CD4-positive, alpha-beta T cell (primary cell): ENCODE measurements around the gene SMARCA2. TPM values are rescaled to one million over a fixed set of nuclear protein-coding genes. Genes with fewer than 3 reads are reported as not detected.

Experiments
- ATAC-seq: fragments of 200-7000 bp; cut with Tn5 transposase; one replicate; pipeline ENCODE4 v1.10.0; 2022; ENCODE audit warnings: mild to moderate bottlenecking; ENCODE audit not compliant: poor library complexity
- CTCF ChIA-PET: fragments of 350-600 bp; sonication (Branson Sonifier 250); formaldehyde crosslinking; loops from one replicate; lab custom pipeline; 2021; ENCODE audit warnings: antibody characterized with exemption, inconsistent platforms; lab: Charles Lee
- POLR2A ChIA-PET: fragments of 350-600 bp; sonication (Branson Sonifier 250); formaldehyde crosslinking; loops from one replicate; lab custom pipeline; 2021; ENCODE audit warnings: antibody characterized with exemption, inconsistent platforms; lab: Charles Lee
- DNase-seq, 14 experiments: peaks; one replicate each; pipeline ENCODE4 v3.0.0-alpha.2; 2013 to 2020; ENCODE audit warnings: mixed read lengths in 2 of 14
- H3K27ac ChIP-seq, 2 donors: one replicate each; pipeline versions ENCODE4 v1.5.1 to v1.7.0; 2013; ENCODE audit warnings: low read length in 2 of 2, low read depth in 1 of 2, mild to moderate bottlenecking in 1 of 2
- H3K27me3 ChIP-seq, 2 experiments: 1 replicate in 1 of 2; 2 replicates in 1 of 2; pipeline versions ENCODE4 v1.6.1 to v1.7.0; 2013; ENCODE audit warnings: low read length in 2 of 2, control low read depth in 1 of 2, mild to moderate bottlenecking in 1 of 2, moderate library complexity in 1 of 2; ENCODE audit not compliant: insufficient read depth in 2 of 2, control insufficient read depth in 1 of 2
- H3K36me3 ChIP-seq: one replicate; pipeline ENCODE4 v1.6.1; 2013; ENCODE audit warnings: low read length, control low read depth; ENCODE audit not compliant: insufficient read depth
- H3K4me1 ChIP-seq: one replicate; pipeline ENCODE4 v1.6.1; 2013; ENCODE audit warnings: low read length, control low read depth; ENCODE audit not compliant: insufficient read depth
- H3K4me3 ChIP-seq: one replicate; pipeline ENCODE4 v1.5.1; 2013; ENCODE audit warnings: mild to moderate bottlenecking, low read length, moderate library complexity
- H3K9me3 ChIP-seq, 2 experiments: 1 replicate in 1 of 2; 2 replicates in 1 of 2; pipeline versions ENCODE4 v1.6.1 to v1.7.0; 2013; ENCODE audit warnings: low read length in 2 of 2, mild to moderate bottlenecking in 2 of 2, control low read depth in 1 of 2, moderate library complexity in 1 of 2; ENCODE audit not compliant: control insufficient read depth in 1 of 2, insufficient read depth in 1 of 2
- H3K27ac Mint-ChIP-seq: one replicate; pipeline ENCODE4 v1.8.0; 2020; ENCODE audit warnings: mixed read lengths
- H3K27me3 Mint-ChIP-seq: one replicate; pipeline ENCODE4 v1.8.0; 2021; ENCODE audit warnings: mixed read lengths
- H3K36me3 Mint-ChIP-seq: one replicate; pipeline ENCODE4 v1.8.0; 2021; ENCODE audit warnings: low read depth, mixed read lengths
- H3K4me1 Mint-ChIP-seq: one replicate; pipeline ENCODE4 v1.8.0; 2021; ENCODE audit warnings: low read depth, mixed read lengths
- H3K4me3 Mint-ChIP-seq: one replicate; pipeline ENCODE4 v1.8.0; 2020; ENCODE audit warnings: mild to moderate bottlenecking, mixed read lengths
- H3K9me3 Mint-ChIP-seq: one replicate; pipeline ENCODE4 v1.8.0; 2020; ENCODE audit warnings: mixed read lengths
- intact Hi-C, 2 experiments: fragments of 100-400 bp; cut with DNase I in 1 of 2; cut with micrococcal nuclease in 1 of 2; formaldehyde crosslinking; loops; one replicate each; pipeline versions ENCODE4 v1.15.1 to v1.9.0; 2023 to 2025; cut with DNase I, micrococcal nuclease
- total RNA-seq, 174 experiments: library from RNA in 2 of 174; stranded (reverse) in 2 of 174; gene quantifications; one replicate each; pipeline ENCODE4 v1.2.3 and lab custom pipeline; 2021 to 2026
- TF ChIP-seq, protein P1 (sequence below): fragments of 200-600 bp; IDR thresholded peaks from one replicate; pipeline ENCODE4 v1.8.0; 2022; ENCODE audit warnings: antibody characterized with exemption, mild to moderate bottlenecking

Gene SMARCA2
- total RNA-seq, 2 experiments from 2014 or later, result 268 to 272 TPM

DNA sequence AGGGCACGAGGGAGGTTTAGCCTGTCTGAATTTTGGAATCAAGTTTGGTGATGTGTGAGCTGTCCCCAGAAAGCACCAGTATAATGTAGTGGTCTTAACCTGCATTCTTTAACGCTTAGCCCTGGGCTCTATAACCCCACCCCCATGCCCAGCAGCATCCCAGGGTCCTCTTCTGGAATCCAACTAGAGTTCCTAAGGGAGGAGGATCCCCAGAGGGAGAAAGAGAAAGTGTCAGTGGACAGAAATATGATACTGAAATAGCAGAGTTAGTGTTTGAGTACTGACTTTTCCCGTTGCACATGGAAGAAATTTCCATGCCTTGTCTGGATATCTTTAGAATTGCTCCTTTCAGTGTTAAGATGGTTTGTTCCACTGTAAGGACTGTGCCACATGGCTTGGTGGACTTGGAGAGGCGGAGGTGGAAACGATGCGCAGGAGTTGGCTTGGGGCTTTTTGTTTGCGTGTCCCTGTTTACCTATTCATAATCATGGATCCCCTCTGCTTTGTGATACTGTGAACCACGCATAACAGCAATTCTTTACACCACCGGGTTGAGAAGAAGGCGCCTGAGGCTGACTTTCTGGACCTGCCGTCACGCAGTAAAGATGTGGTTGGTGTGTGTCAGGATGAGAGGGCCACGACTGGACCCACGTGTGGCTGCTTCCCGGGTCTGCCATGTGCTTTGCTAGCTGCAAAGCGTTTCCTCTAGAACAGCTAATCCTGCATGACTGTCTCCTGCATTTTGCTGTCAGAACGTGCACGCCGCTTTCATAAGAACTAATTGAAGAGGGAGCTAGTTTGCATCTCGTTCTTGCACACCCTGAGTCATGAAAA, 142.3 kb downstream of the SMARCA2 start:
- H3K27me3 ChIP-seq, result no peaks in the 10 kb centered on the region
- DNase-seq (peak in 7 of 14 experiments; percentile 4 to 49 (median 29)), ATAC-seq (peak; percentile 47)
- Mint-ChIP-seq H3K4me1 (peaks cover 78% of the 10 kb centered on the region), H3K36me3 (peaks cover 20% of the 10 kb centered on the region), H3K27me3 (no peaks in the 10 kb centered on the region), H3K9me3 (no peaks in the 10 kb centered on the region), H3K4me3 (peak overlapping the region; percentile 86), H3K27ac (peak overlapping the region; percentile 73)
- intact Hi-C loops, result loop anchor here in 1 of 2 experiments (1.0 to 10.0 kb wide), 3 partner anchors 25 to 687 kb away; partner anchors contain the start of gene PUM3
- peak overlapping the region in 1 of 2 donors; percentile 16 for H3K27ac ChIP-seq
- POLR2A ChIA-PET, result interaction anchor here (0.9 kb wide), 1 partner anchor 686 kb away, joined by 4 read pairs; the partner anchor contains the start of gene PUM3
- peaks cover 9% of the 10 kb centered on the region for H3K36me3 ChIP-seq
- CTCF ChIA-PET, result interaction anchor here (0.6 to 1.3 kb wide), 3 partner anchors 21 to 137 kb away, joined by 3 read pairs; no protein-coding TSS in a partner anchor
- TF ChIP-seq, protein P1, sequence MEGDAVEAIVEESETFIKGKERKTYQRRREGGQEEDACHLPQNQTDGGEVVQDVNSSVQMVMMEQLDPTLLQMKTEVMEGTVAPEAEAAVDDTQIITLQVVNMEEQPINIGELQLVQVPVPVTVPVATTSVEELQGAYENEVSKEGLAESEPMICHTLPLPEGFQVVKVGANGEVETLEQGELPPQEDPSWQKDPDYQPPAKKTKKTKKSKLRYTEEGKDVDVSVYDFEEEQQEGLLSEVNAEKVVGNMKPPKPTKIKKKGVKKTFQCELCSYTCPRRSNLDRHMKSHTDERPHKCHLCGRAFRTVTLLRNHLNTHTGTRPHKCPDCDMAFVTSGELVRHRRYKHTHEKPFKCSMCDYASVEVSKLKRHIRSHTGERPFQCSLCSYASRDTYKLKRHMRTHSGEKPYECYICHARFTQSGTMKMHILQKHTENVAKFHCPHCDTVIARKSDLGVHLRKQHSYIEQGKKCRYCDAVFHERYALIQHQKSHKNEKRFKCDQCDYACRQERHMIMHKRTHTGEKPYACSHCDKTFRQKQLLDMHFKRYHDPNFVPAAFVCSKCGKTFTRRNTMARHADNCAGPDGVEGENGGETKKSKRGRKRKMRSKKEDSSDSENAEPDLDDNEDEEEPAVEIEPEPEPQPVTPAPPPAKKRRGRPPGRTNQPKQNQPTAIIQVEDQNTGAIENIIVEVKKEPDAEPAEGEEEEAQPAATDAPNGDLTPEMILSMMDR, result no peak
- no peaks in the 10 kb centered on the region for H3K9me3 ChIP-seq
- peaks cover 22% of the 10 kb centered on the region for H3K4me1 ChIP-seq
- peak overlapping the region; percentile 60 for H3K4me3 ChIP-seq

DNA sequence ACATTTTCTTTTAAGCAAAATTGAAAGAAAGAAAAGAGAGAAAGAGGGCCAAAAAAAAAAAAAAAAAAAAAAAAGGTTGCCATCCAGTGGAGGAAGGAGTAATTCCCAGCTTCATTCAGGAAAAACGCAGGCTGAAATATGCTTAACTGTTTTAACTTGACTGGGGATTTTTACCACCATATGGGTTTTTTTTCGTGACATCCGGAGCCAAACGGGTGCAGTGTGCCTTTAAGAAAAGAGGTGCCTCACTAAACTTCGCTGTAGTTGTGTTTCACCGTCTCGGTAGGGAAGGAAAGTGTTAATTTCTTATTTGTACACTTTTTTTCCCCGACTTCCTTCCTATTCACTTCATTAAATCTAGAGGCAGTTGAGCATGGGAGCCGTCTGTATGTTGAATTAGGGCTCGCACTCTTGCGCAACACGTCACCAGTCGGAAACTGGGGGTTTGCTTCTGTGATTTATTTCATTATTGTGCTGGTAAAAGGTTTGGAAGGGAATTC, 143.0 kb downstream of the SMARCA2 start:
- H3K27ac Mint-ChIP-seq, result peak overlapping the region; percentile 73
- H3K36me3 Mint-ChIP-seq, result peaks cover 23% of the 10 kb centered on the region
- no peaks in the 10 kb centered on the region for H3K9me3 Mint-ChIP-seq
- H3K4me1 Mint-ChIP-seq, result peaks cover 72% of the 10 kb centered on the region
- ATAC-seq, result peak; percentile 85
- TF ChIP-seq, protein P1, result no peak
- Histone ChIP-seq H3K4me1 (peaks cover 21% of the 10 kb centered on the region), H3K36me3 (peaks cover 14% of the 10 kb centered on the region), H3K27ac (no peak overlapping the region), H3K27me3 (no peaks in the 10 kb centered on the region), H3K9me3 (no peaks in the 10 kb centered on the region), H3K4me3 (peak overlapping the region; percentile 60)
- H3K4me3 Mint-ChIP-seq, result peak overlapping the region; percentile 86
- intact Hi-C loops, result loop anchor here in 1 of 2 experiments (1.0 to 10.0 kb wide), 3 partner anchors 25 to 687 kb away; partner anchors contain the start of gene PUM3
- H3K27me3 Mint-ChIP-seq, result no peaks in the 10 kb centered on the region
- ChIA-PET CTCF (interaction anchor here (0.6 to 1.3 kb wide), 3 partner anchors 21 to 138 kb away, joined by 3 read pairs; no protein-coding TSS in a partner anchor), POLR2A (interaction anchor here (0.9 kb wide), 1 partner anchor 686 kb away, joined by 4 read pairs; the partner anchor contains the start of gene PUM3)
- DNase-seq, result peak in 12 of 14 experiments; percentile 6 to 80 (median 21)

DNA sequence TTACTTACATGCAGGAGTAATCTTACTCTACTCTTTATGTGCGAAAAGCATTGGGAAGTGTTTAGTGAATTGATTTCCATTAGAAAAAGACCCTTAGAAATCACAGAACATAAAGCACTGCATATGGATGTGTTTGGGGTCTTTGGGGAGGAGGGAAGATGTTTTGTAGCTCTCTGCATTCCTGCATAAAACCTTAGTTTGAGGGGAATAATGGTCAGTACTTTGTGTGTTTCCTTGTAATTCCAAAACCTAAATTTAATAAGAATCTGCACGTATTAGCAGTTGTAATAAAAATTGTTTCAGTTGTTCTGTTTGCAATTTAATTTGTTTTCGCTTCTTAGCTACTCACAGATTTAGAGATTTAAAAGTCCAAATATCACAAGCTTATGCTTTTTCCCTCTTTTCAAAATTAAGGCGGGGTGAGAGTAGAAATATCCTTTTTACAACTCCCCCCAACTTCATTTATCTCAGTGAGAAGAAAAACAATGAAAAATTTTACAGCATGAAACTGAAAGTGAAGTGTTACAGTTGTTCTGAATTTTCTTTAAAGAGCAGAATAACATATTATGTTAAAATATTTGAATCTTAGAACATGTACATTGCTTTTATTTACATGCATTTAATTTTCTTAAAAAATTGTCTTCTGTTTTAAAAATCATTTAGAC, 143.8 kb downstream of the SMARCA2 start:
- DNase-seq, result no peak
- TF ChIP-seq, protein P1, result no peak
- H3K4me3 Mint-ChIP-seq, result peak overlapping the region; percentile 86
- POLR2A ChIA-PET, result no interaction called here
- peaks cover 68% of the 10 kb centered on the region for H3K4me1 Mint-ChIP-seq
- no peaks in the 10 kb centered on the region for H3K27me3 Mint-ChIP-seq
- no peaks in the 10 kb centered on the region for H3K27me3 ChIP-seq
- H3K4me3 ChIP-seq, result peak overlapping the region; percentile 60
- H3K36me3 Mint-ChIP-seq, result peaks cover 30% of the 10 kb centered on the region
- no peaks in the 10 kb centered on the region for H3K9me3 Mint-ChIP-seq
- peak overlapping the region; percentile 73 for H3K27ac Mint-ChIP-seq
- peaks cover 19% of the 10 kb centered on the region for H3K4me1 ChIP-seq
- CTCF ChIA-PET, result interaction anchor here (1.2 kb wide), 1 partner anchor 10 kb away, joined by 3 read pairs; no protein-coding TSS in a partner anchor
- H3K9me3 ChIP-seq, result no peaks in the 10 kb centered on the region
- no peak for ATAC-seq
- intact Hi-C loops, result loop anchor here in 1 of 2 experiments (1.0 to 10.0 kb wide), 3 partner anchors 26 to 686 kb away; partner anchors contain the start of gene PUM3
- H3K36me3 ChIP-seq, result peaks cover 20% of the 10 kb centered on the region
- no peak overlapping the region for H3K27ac ChIP-seq
